Fibroblast of lung (primary cell): ENCODE results near the gene TMPRSS2.

Source experiments
- EZH2 ChIP-seq: IDR thresholded peaks from 2 replicates; pipeline ENCODE4 v1.5.1; 2012; ENCODE audit warnings: low read length, control low read depth, mild to moderate bottlenecking; ENCODE audit errors: missing control alignments
- TF ChIP-seq, protein P1 (sequence below), 2 donors: IDR thresholded peaks in 1 of 2; conservative IDR thresholded peaks in 1 of 2; 1 replicate in 1 of 2; 2 replicates in 1 of 2; pipeline ENCODE4 v1.5.1; 2011 to 2012; ENCODE audit warnings: low read length in 2 of 2, control low read depth in 1 of 2, inconsistent platforms in 1 of 2, low read depth in 1 of 2, mild to moderate bottlenecking in 1 of 2

DNA sequence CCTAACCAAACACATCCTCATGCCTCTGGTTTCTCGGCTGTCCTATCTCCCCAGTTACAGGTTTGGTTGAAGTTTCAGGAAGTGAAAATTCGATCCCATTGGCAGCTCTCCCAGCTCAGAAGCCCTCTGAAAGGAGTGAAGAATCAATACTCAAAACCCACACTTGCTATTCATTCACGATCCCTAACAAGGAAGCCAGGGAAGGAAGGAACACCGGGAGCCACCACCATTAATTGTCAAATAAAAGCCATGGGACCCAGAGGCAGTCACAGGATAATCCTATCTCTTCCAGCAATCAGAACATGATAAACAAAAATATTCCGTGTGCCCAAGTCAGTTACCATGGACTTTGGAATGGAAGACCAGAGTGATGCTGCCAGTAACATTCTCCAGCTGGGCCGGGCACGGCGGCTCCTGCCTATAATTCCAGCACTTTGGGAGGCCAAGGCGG lies 7.0 kb downstream of the TMPRSS2 start:
- TF ChIP-seq, protein P1, sequence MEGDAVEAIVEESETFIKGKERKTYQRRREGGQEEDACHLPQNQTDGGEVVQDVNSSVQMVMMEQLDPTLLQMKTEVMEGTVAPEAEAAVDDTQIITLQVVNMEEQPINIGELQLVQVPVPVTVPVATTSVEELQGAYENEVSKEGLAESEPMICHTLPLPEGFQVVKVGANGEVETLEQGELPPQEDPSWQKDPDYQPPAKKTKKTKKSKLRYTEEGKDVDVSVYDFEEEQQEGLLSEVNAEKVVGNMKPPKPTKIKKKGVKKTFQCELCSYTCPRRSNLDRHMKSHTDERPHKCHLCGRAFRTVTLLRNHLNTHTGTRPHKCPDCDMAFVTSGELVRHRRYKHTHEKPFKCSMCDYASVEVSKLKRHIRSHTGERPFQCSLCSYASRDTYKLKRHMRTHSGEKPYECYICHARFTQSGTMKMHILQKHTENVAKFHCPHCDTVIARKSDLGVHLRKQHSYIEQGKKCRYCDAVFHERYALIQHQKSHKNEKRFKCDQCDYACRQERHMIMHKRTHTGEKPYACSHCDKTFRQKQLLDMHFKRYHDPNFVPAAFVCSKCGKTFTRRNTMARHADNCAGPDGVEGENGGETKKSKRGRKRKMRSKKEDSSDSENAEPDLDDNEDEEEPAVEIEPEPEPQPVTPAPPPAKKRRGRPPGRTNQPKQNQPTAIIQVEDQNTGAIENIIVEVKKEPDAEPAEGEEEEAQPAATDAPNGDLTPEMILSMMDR (conservative IDR thresholded peaks at IDR 0.05 in 1 of 2, IDR thresholded peaks at IDR 0.05 in 1 of 2; ENCODE audit: low read depth in 1 of 2, low read length in 2 of 2) = no peak
- no peak for TF ChIP-seq EZH2
